Mucosa of descending colon (tissue), 3 donors: Measurements from ENCODE around the gene ENSA. TPM values are rescaled to one million over a fixed set of nuclear protein-coding genes. Genes with fewer than 3 reads are reported as not detected.
"Not testable (repeated sequence)": the region's sequence is repeated elsewhere in the genome, so short reads cannot be mapped to it uniquely, and the experiment has no call there.

Experiments
- ATAC-seq: fragments of 200-7000 bp; cut with Tn5 transposase; one replicate; pipeline ENCODE4 v1.9.1; 2020; ENCODE audit warnings: mild to moderate bottlenecking, moderate library complexity
- DNase-seq, 3 donors: peaks; one replicate each; pipeline ENCODE4 v3.0.0-alpha.2; 2020
- H3K36me3 ChIP-seq: fragments of 200-600 bp; one replicate; pipeline ENCODE4 v1.8.0; 2021; ENCODE audit warnings: low read depth, mild to moderate bottlenecking
- H3K4me1 ChIP-seq: fragments of 200-600 bp; one replicate; pipeline ENCODE4 v1.8.0; 2021; ENCODE audit warnings: low read depth, mild to moderate bottlenecking
- H3K4me3 ChIP-seq: fragments of 200-600 bp; one replicate; pipeline ENCODE4 v1.8.0; 2021; ENCODE audit warnings: mild to moderate bottlenecking
- H3K9me3 ChIP-seq: fragments of 200-600 bp; one replicate; pipeline ENCODE4 v1.8.0; 2021; ENCODE audit warnings: mild to moderate bottlenecking
- CTCF ChIP-seq: fragments of 200-600 bp; IDR thresholded peaks from one replicate; pipeline ENCODE4 v1.8.0; 2022; ENCODE audit warnings: antibody characterized with exemption, mild to moderate bottlenecking
- intact Hi-C, 2 donors: fragments of 100-400 bp; cut with DNase I in 1 of 2; cut with micrococcal nuclease in 1 of 2; formaldehyde crosslinking; loops; one replicate each; pipeline versions ENCODE4 v1.11.0 to v1.11.1; 2022; cut with DNase I, micrococcal nuclease
- total RNA-seq, 3 donors: library from RNA; stranded (reverse); fragmentation: NEBNext Ultra II Directional in 2 of 3; extraction: Animal tissue kit (Norgen Biotek cat#: 25700) in 2 of 3; gene quantifications; one replicate each; pipeline versions ENCODE4 v1.2.1 to v1.2.4, GENCODE V29; 2021 to 2023
- donor health status: DM: no; HTN: no; CAD: no; lungs with moderate emphysema.
- donor health status: DM: no; HTN: no; CAD: no.
- donor health status: DM: no; HTN: yes; CAD: no.

ENSA gene
- total RNA-seq, 3 donors from 2014 or later, result 174 to 213 (median 194) TPM

- no peaks in the 10 kb centered on the region for H3K36me3 ChIP-seq
- intact Hi-C loops, result loop anchor here in 1 of 2 donors (5.0 kb wide), 1 partner anchor 46 kb away; no protein-coding TSS in a partner anchor
- peaks cover 33% of the 10 kb centered on the region for H3K4me1 ChIP-seq
- ATAC-seq, result no peak
- no peak for DNase-seq
- no peak for TF ChIP-seq CTCF
- no peaks in the 10 kb centered on the region for H3K9me3 ChIP-seq
- peak overlapping the region; percentile 94 for H3K4me3 ChIP-seq
Measured at GRCh38 chr1:150576367-150576711, 53.1 kb downstream of the ENSA start.

GRCh38 chr1:150575518-150576366 lies 53.7 kb downstream of the ENSA start:
- no peak for TF ChIP-seq CTCF
- intact Hi-C loops, result loop anchor here in 1 of 2 donors (5.0 kb wide), 1 partner anchor 47 kb away; no protein-coding TSS in a partner anchor
- Histone ChIP-seq H3K4me3 (no peak overlapping the region), H3K4me1 (peaks cover 33% of the 10 kb centered on the region), H3K9me3 (no peaks in the 10 kb centered on the region), H3K36me3 (no peaks in the 10 kb centered on the region)
- DNase-seq, result no peak
- no peak for ATAC-seq

- Histone ChIP-seq H3K4me3 (no peak overlapping the region), H3K4me1 (peaks cover 34% of the 10 kb centered on the region), H3K9me3 (no peaks in the 10 kb centered on the region), H3K36me3 (no peaks in the 10 kb centered on the region)
- intact Hi-C loops, result loop anchor here in 1 of 2 donors (5.0 kb wide), 1 partner anchor 47 kb away; no protein-coding TSS in a partner anchor
- TF ChIP-seq CTCF, result no peak
- DNase-seq (no peak), ATAC-seq (no peak)
Measured at GRCh38 chr1:150575072-150575489, 54.3 kb downstream of the ENSA start.

- H3K4me3 ChIP-seq, result no peak overlapping the region
- TF ChIP-seq CTCF, result no peak
- ATAC-seq (no peak), DNase-seq (no peak)
- H3K4me1 ChIP-seq, result peaks cover 38% of the 10 kb centered on the region
- H3K9me3 ChIP-seq, result no peaks in the 10 kb centered on the region
- no peaks in the 10 kb centered on the region for H3K36me3 ChIP-seq
- intact Hi-C loops, result loop anchor here in 1 of 2 donors (5.0 kb wide), 1 partner anchor 48 kb away; no protein-coding TSS in a partner anchor
Measured at GRCh38 chr1:150574260-150575071, 54.9 kb downstream of the ENSA start.

GRCh38 chr1:150573648-150574071 lies 55.8 kb downstream of the ENSA start:
- H3K9me3 ChIP-seq, H3K36me3 ChIP-seq, intact Hi-C loops, H3K4me3 ChIP-seq, ATAC-seq: not testable (repeated sequence)
- peak in 1 of 3 donors; percentile 49 for DNase-seq
- H3K4me1 ChIP-seq, result peaks cover 46% of the 10 kb centered on the region
